Hematopoietic multipotent progenitor cell treated with erythropoietin and hydrocortisone succinate and interleukin-3 and kit ligand, for 17 days (in vitro differentiated cells): ENCODE data around the gene MRGPRG.

Source experiments
- DNase-seq: peaks from one replicate; pipeline ENCODE4 v3.0.0-alpha.2; 2015; ENCODE audit warnings: low spot score

The MRGPRG gene

DNA sequence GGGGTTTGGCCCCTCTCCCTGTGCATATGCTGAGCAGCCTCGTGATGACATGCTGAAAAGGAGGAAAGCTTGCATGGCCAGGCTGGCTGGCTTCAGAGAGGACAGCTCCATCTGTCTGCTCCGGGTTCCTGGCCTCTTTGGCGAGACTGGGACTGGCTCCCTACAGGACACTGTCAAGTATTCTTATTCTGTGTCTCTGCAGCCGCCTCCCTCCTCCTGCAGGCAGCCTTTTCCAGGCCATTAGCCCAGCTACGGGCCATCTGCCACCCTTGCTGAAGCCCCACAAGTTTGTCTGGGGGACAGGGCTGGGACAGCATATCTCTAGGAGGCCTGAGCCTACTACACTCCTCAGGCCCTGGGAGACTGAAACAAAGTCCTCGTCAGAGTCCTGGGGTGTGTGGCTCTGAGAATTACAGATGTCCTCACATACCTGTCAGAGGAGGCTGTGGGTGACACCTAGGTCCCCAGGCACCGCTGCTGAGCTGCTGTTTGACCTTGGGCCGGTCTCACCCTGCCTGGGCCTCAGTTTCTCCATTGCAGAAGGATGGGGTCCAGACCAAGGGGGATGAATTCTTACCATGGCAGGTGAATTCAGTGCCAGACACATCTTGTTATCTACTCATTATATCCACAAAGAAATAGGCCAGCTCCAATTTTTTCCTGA lies 11.0 kb downstream of the MRGPRG start:
- DNase-seq: no peak

DNA sequence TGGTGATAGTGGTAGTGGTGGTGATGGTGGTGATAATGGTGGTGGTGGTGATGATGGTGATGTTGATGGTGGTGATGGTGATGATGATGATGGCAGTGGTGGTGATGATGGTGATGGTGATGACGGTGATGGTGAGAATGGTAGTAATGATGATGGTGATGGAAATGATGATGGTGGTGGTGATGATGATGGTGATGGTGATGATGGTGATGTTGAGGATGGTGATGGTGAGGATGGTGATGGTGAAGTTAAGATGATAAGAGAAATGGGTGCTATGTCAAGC lies 11.8 kb downstream of the MRGPRG start:
- no peak for DNase-seq

- DNase-seq: no peak
These were observed 12.3 kb downstream of the MRGPRG start for GRCh38 chr11:3206156-3206921.

DNA sequence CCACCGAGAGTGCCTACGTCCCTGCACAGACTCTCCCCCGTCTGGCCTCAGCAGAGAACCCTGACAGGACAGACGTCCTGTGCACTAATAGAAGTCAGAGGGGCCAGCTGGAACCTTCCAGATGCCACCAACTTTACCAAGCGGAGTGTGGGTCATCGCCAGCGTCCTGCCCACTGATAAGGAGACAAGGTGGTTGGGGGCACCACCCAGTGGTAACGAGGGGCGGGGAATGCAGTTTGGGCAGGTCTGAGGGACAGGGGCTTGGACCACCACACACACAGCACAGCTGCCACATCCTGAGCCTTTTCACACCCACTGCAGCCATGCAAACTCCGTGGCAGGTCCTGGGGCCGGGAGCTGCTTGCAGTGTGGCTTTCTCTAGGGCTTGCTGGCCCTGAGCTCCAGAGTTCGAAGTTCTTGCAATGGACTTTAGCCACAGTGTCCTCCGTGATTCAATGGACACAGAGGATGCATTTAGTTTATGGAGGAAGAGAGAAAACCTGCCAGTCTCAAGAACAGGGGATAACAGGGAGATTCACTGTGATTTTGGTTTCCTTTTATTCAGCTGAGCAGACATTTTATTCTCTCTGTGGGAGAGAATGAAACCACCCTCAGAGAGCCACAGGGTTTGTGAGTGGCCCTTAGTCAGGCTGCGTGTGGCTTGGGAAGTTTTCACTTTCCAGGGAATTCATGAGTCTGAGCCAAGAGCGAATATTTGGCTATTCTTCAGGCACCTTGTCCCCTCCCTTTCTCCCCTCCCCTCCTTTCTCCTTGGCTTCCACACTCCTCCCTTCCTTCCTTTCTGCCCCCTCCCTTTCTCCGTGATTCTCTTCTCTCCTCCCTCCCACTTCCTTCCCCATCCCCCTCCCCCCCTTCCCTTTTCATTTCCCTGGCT lies 13.1 kb downstream of the MRGPRG start:
- no peak for DNase-seq

DNA sequence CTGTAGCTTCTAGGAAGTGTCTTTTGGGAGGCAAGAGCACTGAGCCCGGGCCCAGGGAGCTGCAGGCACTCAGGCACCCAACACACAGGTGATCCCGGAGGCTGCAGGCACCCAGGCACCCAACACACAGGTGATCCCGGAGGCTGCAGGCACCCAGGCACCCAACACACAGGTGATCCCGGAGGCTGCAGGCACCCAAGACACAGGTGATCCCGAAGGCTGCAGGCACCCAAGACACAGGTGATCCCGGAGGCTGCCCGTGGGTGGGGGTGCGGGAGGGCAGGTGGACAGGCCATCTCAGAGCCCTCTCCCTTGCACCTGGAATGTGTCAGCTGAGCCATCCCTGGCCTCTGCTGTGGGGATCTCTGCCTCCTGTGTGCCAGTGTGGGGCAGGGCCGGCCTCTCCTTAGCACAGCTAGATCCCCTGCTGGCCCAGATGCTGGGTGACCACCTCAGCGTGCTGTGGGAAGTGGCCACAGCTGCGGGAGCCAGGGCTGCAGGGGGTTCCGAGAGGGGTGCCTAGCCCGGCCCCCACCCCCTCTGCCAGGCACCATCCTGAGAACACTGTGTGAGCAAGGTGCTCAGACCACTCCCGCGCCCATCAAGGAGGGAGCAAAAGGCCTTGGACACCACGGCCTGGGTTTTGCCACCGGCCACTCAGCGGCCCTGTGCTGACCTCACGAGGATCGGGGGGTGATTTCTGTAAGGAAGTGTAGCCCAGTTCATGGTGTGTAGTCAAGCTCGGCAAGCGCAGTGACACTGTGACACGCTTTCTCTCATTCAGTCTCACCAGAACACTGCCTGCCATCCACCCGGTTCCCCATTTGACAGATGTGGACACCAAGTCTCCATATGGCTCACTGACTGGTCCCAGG lies 14.2 kb downstream of the MRGPRG start:
- no peak for DNase-seq

GRCh38 chr11:3203221-3204043 lies 15.2 kb downstream of the MRGPRG start:
- no peak for DNase-seq

- no peak for DNase-seq
These were observed 15.9 kb downstream of the MRGPRG start for GRCh38 chr11:3202759-3203158.

- DNase-seq: no peak
These were observed 16.3 kb downstream of the MRGPRG start for GRCh38 chr11:3202305-3202704.

DNA sequence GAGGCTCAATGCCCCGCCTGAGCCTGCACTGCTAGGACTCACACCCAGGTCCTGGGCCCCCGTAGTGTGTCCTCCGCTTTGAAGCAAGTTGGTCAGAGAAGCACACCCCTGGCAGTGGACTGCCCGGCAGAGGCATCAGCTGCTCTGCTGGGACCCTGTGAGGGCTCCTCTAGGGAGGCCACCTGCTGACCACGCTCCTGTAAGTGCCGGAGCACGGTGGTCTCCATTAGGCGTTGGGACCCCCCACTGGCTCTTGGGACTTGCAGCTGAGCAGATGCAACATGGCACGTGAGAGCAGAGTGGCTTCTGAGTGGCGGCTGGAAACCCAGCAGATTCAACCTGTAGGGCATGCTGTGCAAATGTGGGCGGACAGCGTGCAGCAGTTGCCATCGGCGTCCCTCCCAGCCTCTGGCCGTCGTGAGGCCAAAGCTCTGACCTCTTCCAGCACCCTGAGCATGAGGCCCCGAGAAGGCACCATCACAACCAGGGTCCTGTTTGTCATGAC lies 16.9 kb downstream of the MRGPRG start:
- DNase-seq: no peak

DNA sequence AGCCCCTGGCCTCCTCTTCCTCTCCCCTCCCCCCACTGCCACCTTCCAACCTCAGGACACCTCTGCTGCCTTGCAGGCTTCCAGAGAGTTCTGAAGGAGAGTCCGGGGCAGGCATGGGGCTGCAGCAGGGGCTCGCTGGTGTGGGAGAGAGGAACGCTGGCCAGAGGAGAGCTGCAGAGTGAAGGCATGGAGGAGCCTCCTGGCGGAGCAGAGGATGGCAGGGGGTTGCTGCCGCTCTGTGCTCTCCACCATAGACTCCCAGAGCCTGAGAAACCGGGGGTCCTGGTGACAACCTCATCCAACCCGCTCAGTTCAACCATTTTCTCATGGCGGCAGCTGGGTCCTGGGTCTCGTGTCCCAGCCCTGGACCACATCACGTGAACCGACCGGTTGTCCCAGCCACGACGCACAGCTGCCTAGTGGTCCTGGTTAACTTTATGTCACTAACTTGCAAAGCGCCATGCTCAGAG lies 17.5 kb downstream of the MRGPRG start:
- no peak for DNase-seq

GRCh38 chr11:3200388-3201111 lies 18.1 kb downstream of the MRGPRG start:
- no peak for DNase-seq

DNA sequence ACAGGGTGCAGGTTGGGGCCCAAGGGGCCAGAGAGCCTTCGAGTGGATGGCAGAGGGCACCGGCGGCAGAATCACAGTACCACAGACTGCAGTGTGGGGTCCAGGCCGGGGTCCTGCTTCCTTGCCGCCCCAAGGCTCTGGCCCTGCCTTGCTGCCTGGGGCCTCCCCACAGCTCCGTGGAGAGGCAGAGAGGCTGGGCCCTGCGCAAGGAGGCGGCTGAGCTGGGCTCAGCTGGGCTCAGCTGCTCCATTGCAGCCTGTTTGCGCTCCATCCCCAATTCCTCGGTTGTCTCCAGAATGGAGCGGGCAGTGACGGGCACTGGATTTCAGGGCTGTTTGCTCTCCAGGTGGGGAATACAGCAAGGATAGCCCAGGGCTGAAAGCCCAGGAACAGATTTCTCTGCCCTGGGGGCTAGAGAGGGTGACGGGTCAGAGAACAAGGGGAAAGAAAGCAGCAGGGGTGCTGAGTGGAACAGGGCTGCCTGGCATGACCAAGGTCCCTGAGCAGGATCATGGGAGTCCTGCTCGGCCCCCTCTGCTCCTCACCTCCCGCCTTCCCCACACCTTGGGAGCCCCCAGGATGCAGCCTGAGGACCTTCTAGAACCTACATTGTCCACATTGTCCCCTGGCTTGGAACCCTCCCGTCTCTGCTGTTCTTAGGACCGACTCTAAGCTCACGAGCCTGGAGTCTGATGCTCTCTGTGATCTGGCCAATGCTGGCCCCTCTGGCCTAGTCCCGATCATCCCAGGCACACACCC lies 18.9 kb downstream of the MRGPRG start:
- no peak for DNase-seq

GRCh38 chr11:3198815-3199214 lies 19.8 kb downstream of the MRGPRG start:
- no peak for DNase-seq

- DNase-seq: no peak
These were observed 20.6 kb downstream of the MRGPRG start for GRCh38 chr11:3197878-3198528.

- no peak for DNase-seq
These were observed 21.4 kb downstream of the MRGPRG start for GRCh38 chr11:3197044-3197695.

DNA sequence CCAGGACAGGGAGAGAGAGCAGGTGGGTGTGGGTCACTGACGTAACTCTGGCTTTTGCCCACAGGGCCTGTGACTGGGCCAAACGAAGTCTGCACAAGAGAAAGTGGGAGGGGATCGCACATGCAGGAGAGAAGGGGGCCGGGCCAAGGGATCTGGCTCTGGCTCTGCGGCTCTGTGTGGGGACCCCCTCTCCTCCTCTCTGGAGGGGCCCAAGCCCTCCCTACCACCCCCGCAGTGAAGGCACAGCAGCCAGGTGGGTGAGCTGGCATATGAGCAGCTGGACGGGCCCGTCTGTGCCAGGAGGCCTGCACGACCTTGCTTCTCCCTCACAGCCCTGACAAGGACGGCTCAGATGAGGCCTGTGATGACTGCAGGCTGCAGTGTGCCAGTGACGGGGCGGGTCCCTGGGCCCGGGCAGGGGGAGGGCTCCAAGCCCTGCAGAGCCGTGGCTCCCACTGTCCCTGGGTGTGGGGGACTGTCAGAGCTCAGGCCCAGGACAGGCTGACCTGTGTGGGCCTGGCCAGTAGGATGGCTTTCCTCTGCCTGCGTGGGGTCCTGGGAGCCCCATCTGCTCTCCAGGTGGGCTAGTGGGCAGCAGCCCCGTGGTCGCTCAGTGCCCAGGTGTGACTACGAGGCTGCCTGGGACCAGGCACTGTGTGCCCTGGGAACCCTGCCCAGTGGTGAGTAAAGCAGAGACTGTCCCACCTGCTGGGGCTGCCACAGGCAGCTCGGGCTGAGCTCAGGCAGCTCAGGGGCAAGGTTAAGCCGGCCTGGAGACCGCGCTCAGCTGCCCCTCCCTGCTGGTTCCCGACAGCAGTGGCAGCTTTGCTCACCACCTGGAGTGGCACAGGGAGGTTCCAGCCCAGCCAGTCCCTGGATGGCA lies 22.2 kb downstream of the MRGPRG start:
- no peak for DNase-seq
